Measurements from ENCODE around the gene BLOC1S1.

GRCh38 chr12:55748230-55748993, 32.6 kb downstream of the BLOC1S1 start:
- TF ChIP-seq POLR2A (IDR thresholded peaks at IDR 0.05; ENCODE audit: low read depth) = no peak
- TF ChIP-seq, protein P1, sequence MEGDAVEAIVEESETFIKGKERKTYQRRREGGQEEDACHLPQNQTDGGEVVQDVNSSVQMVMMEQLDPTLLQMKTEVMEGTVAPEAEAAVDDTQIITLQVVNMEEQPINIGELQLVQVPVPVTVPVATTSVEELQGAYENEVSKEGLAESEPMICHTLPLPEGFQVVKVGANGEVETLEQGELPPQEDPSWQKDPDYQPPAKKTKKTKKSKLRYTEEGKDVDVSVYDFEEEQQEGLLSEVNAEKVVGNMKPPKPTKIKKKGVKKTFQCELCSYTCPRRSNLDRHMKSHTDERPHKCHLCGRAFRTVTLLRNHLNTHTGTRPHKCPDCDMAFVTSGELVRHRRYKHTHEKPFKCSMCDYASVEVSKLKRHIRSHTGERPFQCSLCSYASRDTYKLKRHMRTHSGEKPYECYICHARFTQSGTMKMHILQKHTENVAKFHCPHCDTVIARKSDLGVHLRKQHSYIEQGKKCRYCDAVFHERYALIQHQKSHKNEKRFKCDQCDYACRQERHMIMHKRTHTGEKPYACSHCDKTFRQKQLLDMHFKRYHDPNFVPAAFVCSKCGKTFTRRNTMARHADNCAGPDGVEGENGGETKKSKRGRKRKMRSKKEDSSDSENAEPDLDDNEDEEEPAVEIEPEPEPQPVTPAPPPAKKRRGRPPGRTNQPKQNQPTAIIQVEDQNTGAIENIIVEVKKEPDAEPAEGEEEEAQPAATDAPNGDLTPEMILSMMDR (IDR thresholded peaks at IDR 0.05) = no peak

Measured in esophagus muscularis mucosa (tissue), 3 donors.